ENCODE measurements around the gene MALL. TPM values are rescaled to one million over a fixed set of nuclear protein-coding genes. Genes with fewer than 3 reads are reported as not detected.
"Not testable (repeated sequence)": the region's sequence is repeated elsewhere in the genome, so short reads cannot be mapped to it uniquely, and the experiment has no call there.

Gene MALL
- 10 to 100 TPM in 1 of 2 donors, 1 to 10 TPM in 1; 6.6 to 10.4 TPM for total RNA-seq

- no peaks in the 10 kb centered on the region for H3K36me3 ChIP-seq (replicated peaks in 1 of 2; ENCODE audit: insufficient read depth in 1 of 2, low read depth in 2 of 2)
- H3K4me3 ChIP-seq, result no peak within 1 kb of the TSS
- ATAC-seq (peak; percentile 70), DNase-seq (peak in 3 of 4 donors; percentile 34 to 56 (median 53))
- whole genome bisulfite sequencing, 2 donors, result 7 to 10% methylated on average over 37 to 62 of the region's 62 CpGs
- no peak for TF ChIP-seq POLR2A (IDR thresholded peaks at IDR 0.05)
- no peak for TF ChIP-seq CTCF (IDR thresholded peaks at IDR 0.05)
- peak within 1 kb of the TSS in 3 of 4 donors; percentile 6 to 41 (median 15) for H3K27ac ChIP-seq
- H3K4me1 ChIP-seq, result peaks cover 13% of the 10 kb centered on the region
- H3K27me3 ChIP-seq, result no peaks in the 10 kb centered on the region
- intact Hi-C loops (cut with DNase I), result no loop called here
- H3K9me3 ChIP-seq, result no peaks in the 10 kb centered on the region
Measured at GRCh38 chr2:110115291-110116032, at the start of gene MALL. MALL (minus strand) TSS chr2:110115822; CDS start chr2:110115792, 30 bp downstream.

- intact Hi-C loops (cut with DNase I), result no loop called here
- TF ChIP-seq POLR2A (IDR thresholded peaks at IDR 0.05) (no peak), CTCF (IDR thresholded peaks at IDR 0.05) (peak; percentile 60 to 94 (median 78))
- peak; percentile 78 for ATAC-seq
- H3K27ac ChIP-seq, result no peak overlapping the region
- DNase-seq, result peak; percentile 20 to 46 (median 34)
- H3K4me1 ChIP-seq, result no peaks in the 10 kb centered on the region
- WGBS, 2 donors, result 24 to 30% methylated on average over 4 of the region's 4 CpGs
- no peak overlapping the region for H3K4me3 ChIP-seq
- no peaks in the 10 kb centered on the region for H3K36me3 ChIP-seq (replicated peaks in 1 of 2; ENCODE audit: insufficient read depth in 1 of 2, low read depth in 2 of 2)
- H3K9me3 ChIP-seq, result no peaks in the 10 kb centered on the region
- no peaks in the 10 kb centered on the region for H3K27me3 ChIP-seq
Measured at GRCh38 chr2:110157153-110157793, 41.7 kb upstream of the MALL start.

DNA sequence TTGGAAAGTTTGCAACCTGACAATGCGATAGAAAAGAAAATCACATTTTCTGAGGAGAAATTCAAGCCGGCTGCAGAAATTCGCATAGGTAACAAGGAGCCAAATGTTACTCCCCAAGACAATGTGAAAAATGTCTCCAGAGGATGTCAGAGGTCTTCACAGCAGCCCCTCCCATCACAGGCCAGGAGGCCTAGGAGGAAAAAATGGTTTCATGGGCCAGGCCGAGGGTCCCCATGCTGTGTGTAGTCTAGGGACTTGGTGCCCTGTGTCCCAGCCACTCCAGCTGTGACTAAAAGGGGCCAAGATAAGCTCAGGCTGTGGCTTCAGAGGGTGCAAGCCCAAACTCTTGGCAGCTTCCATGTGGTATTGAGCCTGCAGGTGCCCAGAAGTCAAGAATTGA lies 39.2 kb upstream of the MALL start:
- H3K4me1 ChIP-seq; H3K4me3 ChIP-seq; H3K36me3 ChIP-seq (replicated peaks in 1 of 2; ENCODE audit: insufficient read depth in 1 of 2, low read depth in 2 of 2); H3K27ac ChIP-seq; H3K9me3 ChIP-seq; H3K27me3 ChIP-seq; ATAC-seq; intact Hi-C loops (cut with DNase I); DNase-seq: not testable (repeated sequence)
- WGBS, 2 donors, result 89 to 94% methylated on average over 3 to 4 of the region's 4 CpGs

DNA sequence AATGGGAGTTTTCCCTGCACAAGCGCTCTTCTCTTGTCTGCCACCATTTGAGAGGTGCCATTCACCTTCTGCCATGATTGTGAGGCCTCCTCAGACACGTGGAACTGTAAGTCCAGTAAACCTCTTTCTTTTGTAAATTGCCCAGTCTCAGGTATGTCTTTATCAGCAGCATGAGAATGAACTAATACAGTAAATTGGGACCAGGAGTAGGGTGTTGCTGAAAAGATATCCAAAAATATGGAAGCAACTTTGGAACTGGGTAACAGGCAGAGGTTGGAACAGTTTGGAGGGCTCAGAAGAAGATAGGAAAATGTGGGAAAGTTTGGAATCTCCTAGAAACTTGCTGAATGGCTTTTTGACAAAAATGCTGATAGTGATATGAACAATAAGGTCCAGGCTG lies 38.6 kb upstream of the MALL start:
- ATAC-seq; H3K4me3 ChIP-seq; H3K9me3 ChIP-seq; H3K36me3 ChIP-seq (replicated peaks in 1 of 2; ENCODE audit: insufficient read depth in 1 of 2, low read depth in 2 of 2); intact Hi-C loops (cut with DNase I); H3K27me3 ChIP-seq; H3K4me1 ChIP-seq; H3K27ac ChIP-seq; DNase-seq: not testable (repeated sequence)
- WGBS, 2 donors, result 68 to 91% methylated on average over 2 of the region's 2 CpGs

GRCh38 chr2:110153416-110153815 lies 37.8 kb upstream of the MALL start:
- Histone ChIP-seq H3K36me3 (replicated peaks in 1 of 2; ENCODE audit: insufficient read depth in 1 of 2, low read depth in 2 of 2) (no peaks in the 10 kb centered on the region), H3K9me3 (no peaks in the 10 kb centered on the region), H3K4me3 (no peak overlapping the region), H3K4me1 (no peaks in the 10 kb centered on the region), H3K27ac (no peak overlapping the region), H3K27me3 (no peaks in the 10 kb centered on the region)
- intact Hi-C loops (cut with DNase I), result no loop called here
- 94 to 96% methylated on average over 2 of the region's 2 CpGs for WGBS, 2 donors
- TF ChIP-seq CTCF (IDR thresholded peaks at IDR 0.05), result no peak
- TF ChIP-seq POLR2A (IDR thresholded peaks at IDR 0.05), result no peak
- no peak for DNase-seq
- no peak for ATAC-seq
